Right lobe of liver (tissue), 4 donors: ENCODE results near the gene SELP.

Experiments used
- CTCF ChIP-seq, 4 donors: fragments of 200-600 bp in 3 of 4; fragments of 450-650 bp in 1 of 4; IDR thresholded peaks; one replicate each; pipeline versions ENCODE4 v1.5.1 to v1.8.0; 2016 to 2022; ENCODE audit warnings: antibody characterized with exemption in 4 of 4, mild to moderate bottlenecking in 2 of 4
- POLR2A ChIP-seq: fragments of 450-650 bp; IDR thresholded peaks from one replicate; pipeline ENCODE4 v1.6.1; 2017; ENCODE audit warnings: antibody characterized with exemption, mild to moderate bottlenecking
- donor health status: DM: no; HTN: no; CAD: no.
- donor health status: DM: no; HTN: no; CAD: no.
- donor health status: DM: no; HTN: yes; CAD: no.

GRCh38 chr1:169576935-169577331, 53.0 kb downstream of the SELP start:
- no peak for TF ChIP-seq CTCF (IDR thresholded peaks at IDR 0.05)
- no peak for TF ChIP-seq POLR2A
